HG02938 (cell line): ENCODE data around the gene LHX3.

Experiments used
- ATAC-seq: cut with Tn5 transposase; IDR thresholded peaks from one replicate; pipeline ENCODE4 v1.9.1; 2021; ENCODE audit warnings: mild to moderate bottlenecking, moderate library complexity; ENCODE audit not compliant: unreplicated experiment

The LHX3 gene

DNA sequence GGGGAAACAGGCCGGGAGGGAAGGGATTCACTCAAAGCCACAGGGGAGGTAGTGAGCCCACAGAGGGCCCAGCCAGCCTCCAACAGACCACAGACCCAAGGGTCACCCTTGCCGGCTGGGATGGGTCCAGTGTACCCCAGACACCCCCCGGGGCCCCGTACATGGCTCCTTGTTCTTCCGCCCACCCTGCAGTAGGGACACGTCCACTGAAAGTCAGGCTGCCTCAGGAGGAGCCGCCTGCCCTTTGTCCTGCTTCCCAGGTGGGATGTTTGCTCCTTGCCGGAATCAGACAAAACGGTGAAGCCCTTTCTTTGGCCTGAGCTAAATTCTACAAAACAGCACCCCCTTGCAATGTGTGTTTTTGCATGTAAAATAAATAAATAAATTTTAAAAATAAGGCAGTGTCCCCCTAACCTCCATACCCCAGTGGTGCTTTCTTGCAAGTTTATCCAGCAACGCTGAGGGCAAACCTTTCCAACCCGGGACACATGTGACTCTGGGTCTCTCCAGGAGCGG is 25.8 kb downstream of the LHX3 start:
- no peak for ATAC-seq

DNA sequence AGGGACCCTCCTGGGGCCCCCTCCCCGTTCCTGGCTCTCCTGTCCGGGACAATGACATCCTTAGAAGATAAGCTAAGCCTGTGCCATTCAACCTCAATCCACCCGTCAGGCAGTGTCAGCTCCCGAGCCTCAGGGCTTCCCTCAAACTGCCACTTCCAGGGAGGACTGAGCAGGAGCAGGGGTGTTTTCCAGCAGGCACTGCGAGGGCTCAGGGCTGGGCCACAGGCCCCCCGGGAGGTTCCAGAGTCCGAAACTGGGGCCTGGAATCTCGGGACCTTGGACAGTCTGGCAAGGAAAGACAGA is 26.2 kb downstream of the LHX3 start:
- ATAC-seq = no peak

- ATAC-seq = no peak
Observed at GRCh38 chr9:136178061-136178772, 26.7 kb downstream of the LHX3 start.

GRCh38 chr9:136177224-136177623 is 27.7 kb downstream of the LHX3 start:
- no peak for ATAC-seq

GRCh38 chr9:136175616-136176197 is 29.2 kb downstream of the LHX3 start:
- no peak for ATAC-seq

DNA sequence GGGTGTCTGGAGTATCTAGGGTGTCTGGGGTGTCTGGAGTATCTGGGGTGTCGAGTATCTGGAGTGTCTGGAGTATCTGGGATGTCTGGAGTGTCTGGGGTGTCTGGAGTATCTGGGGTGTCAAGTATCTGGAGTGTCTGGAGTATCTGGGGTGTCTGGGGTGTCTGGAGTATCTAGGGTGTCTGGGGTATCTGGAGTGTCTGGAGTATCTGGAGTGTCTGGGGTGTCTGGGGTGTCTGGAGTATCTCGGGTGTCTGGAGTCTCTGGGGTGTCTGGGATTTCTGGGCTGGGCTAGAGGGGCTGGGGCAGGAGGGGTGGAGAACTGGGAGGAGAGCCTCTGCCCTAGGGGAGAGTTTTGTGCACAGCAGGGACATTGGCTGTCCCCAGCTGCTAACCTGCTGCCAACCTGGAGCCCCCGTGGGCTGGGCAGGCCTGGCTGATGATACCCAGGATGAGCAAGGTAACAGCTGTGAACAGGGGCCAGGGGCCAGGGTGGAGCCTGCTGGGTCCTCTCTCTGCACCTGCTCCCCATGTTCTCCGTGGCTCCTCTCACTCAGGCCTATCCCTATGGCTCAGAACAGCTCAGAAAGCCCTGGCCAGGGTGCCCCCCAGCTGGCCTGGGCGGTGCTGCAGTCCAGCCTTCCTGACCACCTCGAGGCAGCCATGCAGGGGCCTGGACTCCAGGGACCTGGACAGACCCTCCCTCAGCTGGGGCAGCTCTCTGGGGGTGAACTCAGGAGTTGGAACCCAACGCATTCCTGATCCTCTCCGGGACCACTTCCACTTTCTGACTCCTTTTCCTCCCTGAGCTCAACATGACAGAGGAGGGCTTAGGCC is 29.9 kb downstream of the LHX3 start:
- ATAC-seq = no peak

DNA sequence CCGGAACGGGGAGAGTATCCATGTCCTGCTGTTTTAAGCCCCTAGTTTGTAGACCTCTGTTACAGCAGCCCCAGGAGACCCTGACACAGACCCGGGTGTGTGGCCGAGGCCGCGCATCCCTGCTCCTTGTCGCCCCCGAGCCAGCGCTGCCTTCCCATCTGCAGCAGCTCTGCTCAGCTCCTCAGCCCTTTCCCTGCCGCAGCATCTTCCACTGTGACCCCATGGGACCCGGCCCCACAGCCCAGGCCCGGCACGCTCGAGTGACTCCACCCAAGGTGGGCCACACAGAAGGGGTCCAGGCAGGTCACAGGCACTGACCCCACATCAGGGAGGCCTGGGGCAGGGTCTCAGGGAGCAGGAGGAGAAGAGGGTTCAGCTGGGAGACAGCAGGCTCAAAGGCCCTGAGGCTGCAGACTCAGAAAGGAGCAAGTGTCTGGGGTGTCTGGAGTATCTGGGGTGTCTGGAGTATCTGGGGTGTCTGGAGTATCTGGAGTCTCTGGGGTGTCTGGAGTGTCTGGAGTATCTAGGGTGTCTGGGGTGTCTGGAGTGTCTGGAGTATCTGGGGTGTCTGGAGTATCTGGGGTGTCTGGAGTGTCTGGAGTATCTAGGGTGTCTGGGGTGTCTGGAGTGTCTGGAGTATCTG is 31.2 kb downstream of the LHX3 start:
- no peak for ATAC-seq

DNA sequence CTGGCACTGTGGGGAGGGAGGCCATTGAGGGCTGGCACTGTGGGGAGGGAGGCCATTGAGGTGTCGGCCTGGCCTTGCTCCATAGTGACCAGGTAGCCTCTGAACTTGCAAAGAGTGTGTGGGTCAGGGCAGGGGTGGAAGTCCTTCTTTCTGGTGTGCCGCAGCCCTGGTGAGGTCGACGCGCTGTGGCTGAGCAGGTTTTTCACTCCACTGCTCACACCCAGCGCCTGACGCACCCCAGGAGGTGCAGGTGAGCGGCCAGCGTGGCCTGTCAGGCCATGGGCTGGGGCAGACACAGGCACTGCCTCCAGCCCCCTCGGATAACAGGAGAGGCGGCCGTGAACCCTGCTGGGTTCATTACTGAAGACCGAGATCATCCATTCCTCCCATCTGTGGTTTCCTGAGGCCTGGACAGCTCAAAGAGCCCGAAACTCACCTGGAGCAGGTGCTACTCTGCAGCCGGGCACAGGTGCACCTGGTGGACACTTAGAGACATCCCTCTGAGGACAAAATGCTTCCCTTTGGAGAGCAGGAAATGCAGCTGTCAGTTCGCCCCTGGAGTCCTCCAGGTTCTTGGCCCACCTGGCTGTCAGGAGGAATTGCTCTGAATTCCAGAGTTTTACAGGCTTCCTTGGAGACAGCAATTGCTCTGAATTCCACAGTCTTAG is 32.4 kb downstream of the LHX3 start:
- ATAC-seq = no peak

- no peak for ATAC-seq
Observed at GRCh38 chr9:136171801-136172411, 33.0 kb downstream of the LHX3 start.

DNA sequence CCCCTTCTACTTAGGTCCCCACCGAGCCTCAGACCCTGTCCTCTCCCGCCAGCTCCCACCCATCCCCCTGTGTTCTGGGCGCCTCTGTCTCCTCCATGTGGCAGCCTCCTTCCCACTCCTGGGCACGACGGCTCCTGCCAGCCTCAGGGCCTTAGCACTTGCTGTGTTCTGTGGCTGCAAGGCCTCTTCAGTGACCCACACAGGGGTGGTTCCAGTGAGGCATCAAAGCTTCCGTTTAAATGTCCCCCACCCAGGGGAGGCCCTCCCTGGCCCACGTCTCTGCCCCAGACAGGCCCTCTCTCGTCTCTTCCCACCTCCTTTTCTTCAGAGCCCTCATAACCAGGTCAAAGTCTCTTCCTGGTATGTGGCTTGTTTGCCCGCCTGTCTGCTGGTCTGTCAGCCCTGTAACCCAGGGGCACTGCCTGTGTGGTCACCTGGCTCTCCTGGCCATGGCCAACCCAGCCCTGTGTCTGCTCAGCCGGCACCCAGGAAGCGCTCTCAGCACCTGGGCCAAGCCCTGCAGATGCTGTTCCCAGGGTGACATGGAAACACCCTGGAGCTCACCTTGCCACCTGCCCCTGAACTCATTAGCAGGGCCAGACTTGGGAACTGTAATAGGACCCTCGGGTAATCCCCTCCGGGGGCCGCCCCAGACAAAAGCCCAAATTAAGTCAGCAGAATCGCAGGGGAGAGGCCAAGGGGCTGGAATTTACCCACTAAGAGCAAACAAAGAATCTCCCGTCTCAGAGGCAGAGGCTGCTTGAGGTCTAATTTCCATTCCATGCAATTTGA is 33.7 kb downstream of the LHX3 start:
- no peak for ATAC-seq

GRCh38 chr9:136170006-136170901 is 34.7 kb downstream of the LHX3 start:
- no peak for ATAC-seq

DNA sequence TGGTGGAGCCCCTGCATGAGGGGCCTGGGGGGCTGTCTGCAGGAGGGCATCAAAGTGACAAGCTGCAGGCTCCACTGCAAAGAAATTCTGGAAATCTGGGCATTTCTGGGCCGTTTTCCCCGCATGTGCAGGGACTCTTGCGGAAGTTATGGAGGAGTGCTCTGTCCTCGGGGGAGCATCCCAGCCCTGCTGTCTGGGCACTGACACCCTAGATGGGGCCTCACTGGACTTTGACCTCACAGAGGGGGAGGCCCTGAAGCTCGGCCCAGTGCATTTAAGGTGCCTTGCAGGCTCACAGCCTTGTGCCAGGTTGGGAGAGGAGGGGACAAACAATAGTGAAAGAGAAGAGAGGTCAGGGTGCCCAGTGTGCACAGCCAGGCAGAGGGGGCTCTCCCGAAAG is 35.4 kb downstream of the LHX3 start:
- ATAC-seq = no peak

GRCh38 chr9:136163248-136163850 is 41.6 kb downstream of the LHX3 start:
- ATAC-seq = no peak

- no peak for ATAC-seq
Observed at GRCh38 chr9:136160995-136161610, 43.8 kb downstream of the LHX3 start.

DNA sequence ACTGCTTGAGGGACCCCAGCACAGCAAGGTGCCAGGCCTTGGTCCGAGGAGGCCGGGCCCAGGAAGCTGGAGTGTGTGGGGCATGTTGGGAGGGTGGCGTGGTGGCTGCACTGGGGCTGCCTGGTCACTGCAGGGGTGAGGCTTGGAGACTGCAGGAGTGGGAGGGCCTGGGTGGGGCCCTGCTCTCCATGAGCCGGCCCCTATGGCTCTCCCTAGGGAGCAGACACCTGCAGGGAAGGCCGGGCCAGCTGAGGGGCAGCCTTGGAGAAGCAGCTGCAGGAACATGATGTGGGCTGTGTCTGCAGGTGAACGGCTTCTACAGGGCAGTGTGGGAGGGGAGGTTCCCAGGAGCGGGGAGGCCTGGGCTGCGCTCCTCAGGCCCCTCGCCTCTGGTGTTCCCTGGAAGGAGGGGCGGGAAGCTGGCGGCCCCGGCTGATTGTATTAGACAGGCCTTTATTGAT is 44.5 kb downstream of the LHX3 start:
- no peak for ATAC-seq

DNA sequence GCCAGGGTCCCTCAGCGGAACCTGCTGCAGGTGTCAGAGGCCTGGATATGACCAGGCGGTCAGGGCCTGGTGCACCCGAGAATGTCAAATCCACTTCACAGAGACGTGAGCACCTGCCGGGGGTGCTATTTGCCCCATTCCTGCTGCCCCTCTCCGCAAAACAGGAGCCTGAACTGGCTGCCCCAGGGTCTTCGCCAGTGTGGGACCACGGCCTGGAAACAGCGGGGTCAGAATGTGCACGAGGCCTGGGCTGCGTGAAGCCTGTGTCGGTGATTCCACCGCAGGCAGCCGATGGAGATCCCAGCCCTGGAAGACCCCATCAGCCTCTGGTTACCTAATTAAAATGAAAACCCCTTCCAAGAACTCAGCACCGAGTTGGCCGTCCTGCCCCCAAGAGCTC is 45.1 kb downstream of the LHX3 start:
- ATAC-seq = no peak

GRCh38 chr9:136157477-136158265 is 47.3 kb downstream of the LHX3 start:
- ATAC-seq = no peak
